Neuronal stem cell (in vitro differentiated cells): ENCODE data around the gene BCAS1.

Experiments
- DNase-seq: peaks from one replicate; pipeline ENCODE4 v3.0.0-alpha.2; 2013; ENCODE audit warnings: low spot score
- H2AFZ ChIP-seq: one replicate; pipeline ENCODE4 v1.6.1; 2013; ENCODE audit warnings: mild to moderate bottlenecking, low read length, inconsistent platforms
- H2AK5ac ChIP-seq: 2 replicates; pipeline ENCODE4 v1.6.1; 2013; ENCODE audit warnings: low read depth, mild to moderate bottlenecking, inconsistent platforms, low read length, moderate library complexity, mixed read lengths
- H2BK120ac ChIP-seq: 2 replicates; pipeline ENCODE4 v1.6.1; 2013; ENCODE audit warnings: low read depth, mild to moderate bottlenecking, inconsistent platforms, low read length, moderate library complexity, mixed read lengths
- H2BK12ac ChIP-seq: one replicate; pipeline ENCODE4 v1.6.1; 2013; ENCODE audit warnings: low read length, inconsistent platforms
- H2BK15ac ChIP-seq: 2 replicates; pipeline ENCODE4 v1.6.1; 2013; ENCODE audit warnings: mild to moderate bottlenecking, low read length, inconsistent platforms, mixed read lengths
- H2BK5ac ChIP-seq: one replicate; pipeline ENCODE4 v1.6.1; 2013; ENCODE audit warnings: inconsistent platforms, mild to moderate bottlenecking, low read length, moderate library complexity
- H3K14ac ChIP-seq: one replicate; pipeline ENCODE4 v1.6.1; 2013; ENCODE audit warnings: low read length, inconsistent platforms
- H3K18ac ChIP-seq: 2 replicates; pipeline ENCODE4 v1.6.1; 2013; ENCODE audit warnings: low read length, inconsistent platforms
- H3K23ac ChIP-seq: 2 replicates; pipeline ENCODE4 v1.6.1; 2013; ENCODE audit warnings: low read depth, mild to moderate bottlenecking, mixed read lengths, low read length, inconsistent platforms; ENCODE audit not compliant: poor library complexity
- H3K27ac ChIP-seq: replicated peaks from 3 replicates; pipeline ENCODE4 v1.5.1; 2013; ENCODE audit warnings: low read length, inconsistent platforms
- H3K27me3 ChIP-seq, 3 experiments: 2 replicates each; pipeline ENCODE4 v1.6.1; 2013; ENCODE audit warnings: low read length in 3 of 3, mild to moderate bottlenecking in 2 of 3, inconsistent platforms in 1 of 3, low read depth in 1 of 3, mixed read lengths in 1 of 3, moderate library complexity in 1 of 3; ENCODE audit not compliant: control insufficient read depth in 3 of 3, insufficient read depth in 3 of 3
- H3K36me3 ChIP-seq, 2 donors: replicated peaks in 1 of 2; 2 replicates each; pipeline ENCODE4 v1.6.1; 2013; ENCODE audit warnings: low read length in 2 of 2; ENCODE audit not compliant: control insufficient read depth in 2 of 2, insufficient read depth in 2 of 2
- H3K4ac ChIP-seq: 2 replicates; pipeline ENCODE4 v1.6.1; 2013; ENCODE audit warnings: inconsistent platforms, mild to moderate bottlenecking, low read length, moderate library complexity
- H3K4me1 ChIP-seq, 2 donors: 1 replicate in 1 of 2; 2 replicates in 1 of 2; pipeline ENCODE4 v1.6.1; 2013; ENCODE audit warnings: low read length in 2 of 2, low read depth in 1 of 2; ENCODE audit not compliant: control insufficient read depth in 2 of 2, insufficient read depth in 1 of 2
- H3K4me2 ChIP-seq: one replicate; pipeline ENCODE4 v1.6.1; 2013; ENCODE audit warnings: mild to moderate bottlenecking, low read length, inconsistent platforms; ENCODE audit not compliant: insufficient read depth, poor library complexity, severe bottlenecking
- H3K4me3 ChIP-seq, 2 donors: 2 replicates each; pipeline ENCODE4 v1.5.1; 2013; ENCODE audit warnings: low read length in 2 of 2, mild to moderate bottlenecking in 2 of 2, inconsistent platforms in 1 of 2, moderate library complexity in 1 of 2
- H3K79me1 ChIP-seq: one replicate; pipeline ENCODE4 v1.6.1; 2013; ENCODE audit warnings: low read depth, mild to moderate bottlenecking, inconsistent platforms, low read length, moderate library complexity
- H3K9ac ChIP-seq: one replicate; pipeline ENCODE4 v1.6.1; 2013; ENCODE audit warnings: mild to moderate bottlenecking, low read depth, low read length, inconsistent platforms; ENCODE audit not compliant: poor library complexity
- H3K9me3 ChIP-seq, 2 donors: replicated peaks in 1 of 2; 2 replicates each; pipeline versions ENCODE3 to v1.6.1; 2013; ENCODE audit warnings: low read length in 2 of 2, mild to moderate bottlenecking in 2 of 2, inconsistent platforms in 1 of 2, low read depth in 1 of 2, mixed read lengths in 1 of 2, moderate library complexity in 1 of 2; ENCODE audit not compliant: control insufficient read depth in 2 of 2, insufficient read depth in 1 of 2
- H4K8ac ChIP-seq: one replicate; pipeline ENCODE4 v1.6.1; 2013; ENCODE audit warnings: low read depth, mild to moderate bottlenecking, inconsistent platforms, low read length, moderate library complexity
- H4K91ac ChIP-seq: one replicate; pipeline ENCODE4 v1.6.1; 2013; ENCODE audit warnings: low read length, low read depth, mild to moderate bottlenecking, inconsistent platforms; ENCODE audit not compliant: poor library complexity
- WGBS, 2 donors: extraction: QIAGEN DNeasy Blood & Tissue Kit; methylation state at CpG; one replicate each; pipeline ENCODE4 v1.1.7; 2013; ENCODE audit warnings: missing lambda C conversion rate in 2 of 2, mixed read lengths in 1 of 2; ENCODE audit not compliant: insufficient read length in 2 of 2, insufficient replicate concordance in 1 of 2; ENCODE audit errors: extremely low coverage in 2 of 2; 5-methylcytosine and 5-hydroxymethylcytosine counted together

The BCAS1 gene

GRCh38 chr20:53945478-53945877 lies 124.9 kb downstream of the BCAS1 start:
- Histone ChIP-seq H2BK5ac (no peak overlapping the region), H2BK15ac (no peak overlapping the region), H4K91ac (no peak overlapping the region), H3K27me3 (no peaks in the 10 kb centered on the region), H3K9me3 (no peaks in the 10 kb centered on the region), H2AFZ (no peak overlapping the region), H2BK120ac (no peak overlapping the region), H3K79me1 (no peaks in the 10 kb centered on the region), H3K4me1 (peaks cover 15 to 16% of the 10 kb centered on the region in 2 donors), H3K9ac (no peak overlapping the region), H3K23ac (no peak overlapping the region), H3K36me3 (no peaks in the 10 kb centered on the region), H4K8ac (no peak overlapping the region), H2AK5ac (no peak overlapping the region), H2BK12ac (no peak overlapping the region), H3K27ac (no peak overlapping the region), H3K4me3 (no peak overlapping the region), H3K4me2 (no peak overlapping the region), H3K18ac (no peak overlapping the region), H3K14ac (no peak overlapping the region), H3K4ac (no peak overlapping the region)
- no peak for DNase-seq
- WGBS, 2 donors = no CpG with 5 or more reads among the region's 2 CpGs

DNA sequence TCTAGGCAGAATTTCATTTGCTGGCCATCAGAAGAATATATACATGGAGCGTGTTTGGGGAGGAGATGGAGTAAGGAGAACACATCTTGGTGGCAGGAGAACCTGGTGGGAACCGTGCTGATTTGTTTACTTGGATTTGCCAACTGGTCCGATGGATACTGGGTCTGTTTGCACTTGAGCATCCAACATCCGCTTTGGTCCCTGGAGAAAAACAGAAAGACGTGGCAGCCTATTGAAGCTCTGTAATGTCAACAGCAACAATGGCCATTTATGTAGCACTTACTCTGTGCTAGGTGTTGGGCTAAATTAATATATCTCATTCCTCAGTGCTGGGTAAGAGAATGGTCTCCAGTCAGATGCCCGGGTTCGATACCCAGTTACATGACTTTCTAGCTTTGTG lies 125.6 kb downstream of the BCAS1 start:
- DNase-seq = no peak

GRCh38 chr20:53943522-53944291 lies 126.7 kb downstream of the BCAS1 start:
- H3K18ac ChIP-seq = no peak overlapping the region
- H3K36me3 ChIP-seq = no peaks in the 10 kb centered on the region
- H2AFZ ChIP-seq = no peak overlapping the region
- H3K27me3 ChIP-seq = no peaks in the 10 kb centered on the region
- H2BK15ac ChIP-seq = no peak overlapping the region
- no peak overlapping the region for H3K4me3 ChIP-seq
- no peaks in the 10 kb centered on the region for H3K9me3 ChIP-seq
- H3K14ac ChIP-seq = no peak overlapping the region
- no peak overlapping the region for H2AK5ac ChIP-seq
- H3K4me2 ChIP-seq = no peak overlapping the region
- no peaks in the 10 kb centered on the region for H3K79me1 ChIP-seq
- DNase-seq = no peak
- H4K91ac ChIP-seq = no peak overlapping the region
- H3K4ac ChIP-seq = no peak overlapping the region
- H3K9ac ChIP-seq = no peak overlapping the region
- H3K4me1 ChIP-seq = peaks cover 9 to 14% of the 10 kb centered on the region in 2 donors
- H2BK5ac ChIP-seq = no peak overlapping the region
- no peak overlapping the region for H3K23ac ChIP-seq
- no peak overlapping the region for H2BK12ac ChIP-seq
- H3K27ac ChIP-seq = no peak overlapping the region
- WGBS, 2 donors = 100% methylated on average over 1 of the region's 11 CpGs; no CpG with 5 or more reads in 1 of the 2 donors
- no peak overlapping the region for H4K8ac ChIP-seq
- H2BK120ac ChIP-seq = no peak overlapping the region

More for the DNA sequence above, 125.6 kb downstream of the BCAS1 start:
- no peak overlapping the region for H3K27ac ChIP-seq
- no peak overlapping the region for H2BK15ac ChIP-seq
- H3K14ac ChIP-seq = no peak overlapping the region
- no peaks in the 10 kb centered on the region for H3K9me3 ChIP-seq
- no peak overlapping the region for H3K4me2 ChIP-seq
- H3K27me3 ChIP-seq = no peaks in the 10 kb centered on the region
- H3K4ac ChIP-seq = no peak overlapping the region
- H3K36me3 ChIP-seq = no peaks in the 10 kb centered on the region
- no peak overlapping the region for H2BK12ac ChIP-seq
- H4K8ac ChIP-seq = no peak overlapping the region
- H2BK5ac ChIP-seq = no peak overlapping the region
- no peak overlapping the region for H2AK5ac ChIP-seq
- H2AFZ ChIP-seq = no peak overlapping the region
- H3K9ac ChIP-seq = no peak overlapping the region
- H3K18ac ChIP-seq = no peak overlapping the region
- H2BK120ac ChIP-seq = no peak overlapping the region
- no peak overlapping the region for H4K91ac ChIP-seq
- no peaks in the 10 kb centered on the region for H3K79me1 ChIP-seq
- H3K23ac ChIP-seq = no peak overlapping the region
- H3K4me3 ChIP-seq = no peak overlapping the region
- H3K4me1 ChIP-seq = peaks cover 12 to 16% of the 10 kb centered on the region in 2 donors
- no CpG with 5 or more reads among the region's 7 CpGs for WGBS, 2 donors

DNA sequence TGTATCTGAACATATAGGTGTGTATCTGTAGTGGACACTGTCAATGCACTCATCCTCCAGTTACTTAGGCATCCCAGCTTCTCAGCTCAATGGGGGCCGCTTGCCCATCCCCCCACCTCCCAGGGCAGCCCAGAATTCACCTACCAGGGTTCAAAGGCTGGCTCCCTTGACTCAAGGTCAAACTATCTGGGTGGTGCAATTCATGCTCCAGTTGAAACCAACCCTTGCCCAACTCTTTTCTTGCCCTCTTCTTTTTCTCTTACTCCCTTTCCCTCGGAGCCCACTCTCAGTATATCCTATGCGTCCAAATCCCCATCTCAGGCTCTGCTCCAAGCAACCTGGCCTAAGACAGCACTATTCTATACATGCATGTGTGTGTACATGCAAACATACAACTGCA lies 127.4 kb downstream of the BCAS1 start:
- no peak overlapping the region for H3K4me3 ChIP-seq
- no peaks in the 10 kb centered on the region for H3K79me1 ChIP-seq
- H2AK5ac ChIP-seq = no peak overlapping the region
- H4K91ac ChIP-seq = no peak overlapping the region
- no peak overlapping the region for H3K9ac ChIP-seq
- no peak overlapping the region for H2BK5ac ChIP-seq
- H3K18ac ChIP-seq = no peak overlapping the region
- no peak overlapping the region for H3K27ac ChIP-seq
- H3K9me3 ChIP-seq = no peaks in the 10 kb centered on the region
- no peak overlapping the region for H2BK12ac ChIP-seq
- no CpG with 5 or more reads among the region's 3 CpGs for WGBS, 2 donors
- no peak overlapping the region for H3K4ac ChIP-seq
- no peak overlapping the region for H3K23ac ChIP-seq
- H3K4me2 ChIP-seq = no peak overlapping the region
- no peak overlapping the region for H3K14ac ChIP-seq
- H2BK120ac ChIP-seq = no peak overlapping the region
- no peaks in the 10 kb centered on the region for H3K27me3 ChIP-seq
- no peak overlapping the region for H4K8ac ChIP-seq
- H2AFZ ChIP-seq = no peak overlapping the region
- DNase-seq = no peak
- peaks cover 9 to 14% of the 10 kb centered on the region in 2 donors for H3K4me1 ChIP-seq
- H2BK15ac ChIP-seq = no peak overlapping the region
- no peaks in the 10 kb centered on the region for H3K36me3 ChIP-seq
